ENCODE results near the gene SPRED1. TPM values are rescaled to one million over a fixed set of nuclear protein-coding genes. Genes with fewer than 3 reads are reported as not detected.
"Not testable (repeated sequence)": the region's sequence is repeated elsewhere in the genome, so short reads cannot be mapped to it uniquely, and the experiment has no call there.

SPRED1 gene
- total RNA-seq, 1 donor = 32.6 TPM

- peaks cover 98% of the 10 kb centered on the region for H3K79me2 ChIP-seq (ENCODE audit: insufficient read depth, low read length)
- H3K4me2 ChIP-seq (ENCODE audit: insufficient read depth, low read length) = no peak overlapping the region
- no peaks in the 10 kb centered on the region for H3K27me3 ChIP-seq (ENCODE audit: insufficient read depth, low read length)
- TF ChIP-seq, protein P1, sequence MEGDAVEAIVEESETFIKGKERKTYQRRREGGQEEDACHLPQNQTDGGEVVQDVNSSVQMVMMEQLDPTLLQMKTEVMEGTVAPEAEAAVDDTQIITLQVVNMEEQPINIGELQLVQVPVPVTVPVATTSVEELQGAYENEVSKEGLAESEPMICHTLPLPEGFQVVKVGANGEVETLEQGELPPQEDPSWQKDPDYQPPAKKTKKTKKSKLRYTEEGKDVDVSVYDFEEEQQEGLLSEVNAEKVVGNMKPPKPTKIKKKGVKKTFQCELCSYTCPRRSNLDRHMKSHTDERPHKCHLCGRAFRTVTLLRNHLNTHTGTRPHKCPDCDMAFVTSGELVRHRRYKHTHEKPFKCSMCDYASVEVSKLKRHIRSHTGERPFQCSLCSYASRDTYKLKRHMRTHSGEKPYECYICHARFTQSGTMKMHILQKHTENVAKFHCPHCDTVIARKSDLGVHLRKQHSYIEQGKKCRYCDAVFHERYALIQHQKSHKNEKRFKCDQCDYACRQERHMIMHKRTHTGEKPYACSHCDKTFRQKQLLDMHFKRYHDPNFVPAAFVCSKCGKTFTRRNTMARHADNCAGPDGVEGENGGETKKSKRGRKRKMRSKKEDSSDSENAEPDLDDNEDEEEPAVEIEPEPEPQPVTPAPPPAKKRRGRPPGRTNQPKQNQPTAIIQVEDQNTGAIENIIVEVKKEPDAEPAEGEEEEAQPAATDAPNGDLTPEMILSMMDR (IDR thresholded peaks at IDR 0.05; ENCODE audit: extremely low read depth, low read depth, low read length) = no peak
- H3K4me1 ChIP-seq (ENCODE audit: insufficient read depth, low read length) = peaks cover 26% of the 10 kb centered on the region
- DNase-seq (ENCODE audit: insufficient read length, low spot score, missing footprints) = no peak
- H3K9me3 ChIP-seq (ENCODE audit: low read depth, low read length) = no peaks in the 10 kb centered on the region
- peaks cover 3% of the 10 kb centered on the region for H3K36me3 ChIP-seq (ENCODE audit: insufficient read depth, low read length)
- H3K27ac ChIP-seq (ENCODE audit: low read depth, low read length) = no peak overlapping the region
- H2AFZ ChIP-seq (ENCODE audit: low read length) = no peak overlapping the region
- H4K20me1 ChIP-seq (ENCODE audit: insufficient read depth, low read length) = peaks cover 76% of the 10 kb centered on the region
- no peak overlapping the region for H3K4me3 ChIP-seq (ENCODE audit: insufficient read depth, low read length)
Measured at GRCh38 chr15:38271144-38271543, 18.5 kb downstream of the SPRED1 start.

DNA sequence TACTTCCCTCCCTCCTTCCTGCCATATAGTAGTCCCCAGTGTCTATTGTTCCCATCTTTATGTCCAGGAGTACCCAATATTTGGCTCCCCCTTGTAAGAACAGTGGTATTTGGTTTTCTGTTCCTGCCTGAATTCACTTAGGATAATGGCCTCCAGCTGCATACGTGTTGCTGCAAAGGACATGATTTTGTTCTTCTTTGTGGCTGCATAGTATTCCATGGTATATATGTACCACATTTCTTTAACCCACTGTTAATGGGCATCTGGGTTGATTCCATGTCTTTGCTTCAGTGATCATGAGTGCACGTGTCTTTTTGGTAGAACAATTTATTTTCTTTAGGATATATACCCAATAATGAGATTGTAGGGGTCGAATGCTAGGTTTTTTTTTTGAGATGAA, 19.3 kb downstream of the SPRED1 start:
- Histone ChIP-seq H3K36me3 (ENCODE audit: insufficient read depth, low read length) (peaks cover 3% of the 10 kb centered on the region), H3K4me2 (ENCODE audit: insufficient read depth, low read length) (no peak overlapping the region), H3K79me2 (ENCODE audit: insufficient read depth, low read length) (peaks cover 99% of the 10 kb centered on the region), H3K4me3 (ENCODE audit: insufficient read depth, low read length) (no peak overlapping the region), H3K27ac (ENCODE audit: low read depth, low read length) (no peak overlapping the region), H4K20me1 (ENCODE audit: insufficient read depth, low read length) (peaks cover 76% of the 10 kb centered on the region), H2AFZ (ENCODE audit: low read length) (no peak overlapping the region), H3K27me3 (ENCODE audit: insufficient read depth, low read length) (no peaks in the 10 kb centered on the region), H3K4me1 (ENCODE audit: insufficient read depth, low read length) (peaks cover 19% of the 10 kb centered on the region), H3K9me3 (ENCODE audit: low read depth, low read length) (no peaks in the 10 kb centered on the region)
- DNase-seq (ENCODE audit: insufficient read length, low spot score, missing footprints) = no peak
- TF ChIP-seq, protein P1 (IDR thresholded peaks at IDR 0.05; ENCODE audit: extremely low read depth, low read depth, low read length) = no peak

DNA sequence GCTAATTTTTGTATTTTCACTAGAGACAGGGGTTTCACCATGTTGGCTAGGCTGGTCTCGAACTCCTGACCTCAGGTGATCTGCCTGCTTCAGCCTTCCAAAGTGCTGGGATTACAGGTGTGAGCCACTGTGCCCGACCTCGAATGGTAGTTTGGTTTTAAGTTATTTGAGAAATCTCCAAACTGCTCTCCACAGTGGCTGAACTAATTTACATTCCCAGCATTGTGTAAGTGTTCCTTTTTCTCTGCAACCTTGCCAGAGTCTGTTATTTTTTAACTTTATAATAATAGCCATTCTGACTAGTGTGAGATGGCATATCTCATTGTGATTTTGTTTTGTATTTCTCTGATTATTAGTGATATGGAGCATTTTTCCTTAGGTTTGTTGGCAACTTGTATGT, 19.8 kb downstream of the SPRED1 start:
- Histone ChIP-seq H3K79me2 (ENCODE audit: insufficient read depth, low read length) (peaks cover 99% of the 10 kb centered on the region), H4K20me1 (ENCODE audit: insufficient read depth, low read length) (peaks cover 77% of the 10 kb centered on the region)
- not testable (repeated sequence) for H3K4me2 ChIP-seq (ENCODE audit: insufficient read depth, low read length)

DNA sequence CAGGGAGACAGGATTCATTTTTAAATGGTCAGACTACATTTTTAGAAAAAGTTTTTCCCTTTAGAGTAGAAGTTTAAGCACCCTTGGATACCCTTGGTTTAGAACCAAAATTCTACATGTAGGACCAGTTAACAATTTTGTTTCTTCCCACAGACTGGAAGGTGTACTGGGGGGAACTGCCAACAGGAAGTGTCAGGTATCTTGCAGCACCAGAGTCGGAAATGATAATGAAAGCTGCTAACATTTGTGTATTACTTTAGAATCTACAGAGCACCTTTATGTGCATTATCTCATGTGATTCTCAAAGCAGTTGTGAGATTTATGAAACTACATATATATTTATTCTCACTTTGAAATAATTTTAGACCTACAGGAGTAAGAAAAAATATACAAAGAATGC, 21.5 kb downstream of the SPRED1 start:
- Histone ChIP-seq H3K36me3 (ENCODE audit: insufficient read depth, low read length) (no peaks in the 10 kb centered on the region), H2AFZ (ENCODE audit: low read length) (no peak overlapping the region), H4K20me1 (ENCODE audit: insufficient read depth, low read length) (peaks cover 69% of the 10 kb centered on the region), H3K4me1 (ENCODE audit: insufficient read depth, low read length) (peaks cover 5% of the 10 kb centered on the region), H3K4me2 (ENCODE audit: insufficient read depth, low read length) (no peak overlapping the region), H3K27me3 (ENCODE audit: insufficient read depth, low read length) (no peaks in the 10 kb centered on the region), H3K27ac (ENCODE audit: low read depth, low read length) (peak overlapping the region; percentile 12), H3K4me3 (ENCODE audit: insufficient read depth, low read length) (no peak overlapping the region), H3K79me2 (ENCODE audit: insufficient read depth, low read length) (peaks cover 99% of the 10 kb centered on the region), H3K9me3 (ENCODE audit: low read depth, low read length) (no peaks in the 10 kb centered on the region)
- no peak for DNase-seq (ENCODE audit: insufficient read length, low spot score, missing footprints)
- TF ChIP-seq, protein P1 (IDR thresholded peaks at IDR 0.05; ENCODE audit: extremely low read depth, low read depth, low read length) = no peak

More for the DNA sequence above, 19.8 kb downstream of the SPRED1 start:
- not testable (repeated sequence) for DNase-seq (ENCODE audit: insufficient read length, low spot score, missing footprints); H3K4me3 ChIP-seq (ENCODE audit: insufficient read depth, low read length); H3K27ac ChIP-seq (ENCODE audit: low read depth, low read length); H3K27me3 ChIP-seq (ENCODE audit: insufficient read depth, low read length); H2AFZ ChIP-seq (ENCODE audit: low read length); H3K36me3 ChIP-seq (ENCODE audit: insufficient read depth, low read length); H3K9me3 ChIP-seq (ENCODE audit: low read depth, low read length)
- H3K4me1 ChIP-seq (ENCODE audit: insufficient read depth, low read length) = peaks cover 13% of the 10 kb centered on the region

Data from osteoblast (primary cell).